Ishikawa (cell line): ENCODE measurements around the gene GNAL.

Experiments
- CEBPB ChIP-seq: IDR thresholded peaks from 2 replicates; pipeline ENCODE4 v1.6.1; 2012
- CREB1 ChIP-seq: IDR thresholded peaks from 2 replicates; pipeline ENCODE4 v1.6.1; 2012; ENCODE audit warnings: low read depth
- EGR1 ChIP-seq: IDR thresholded peaks from 2 replicates; pipeline ENCODE4 v1.6.1; 2012
- EP300 ChIP-seq: IDR thresholded peaks from 2 replicates; pipeline ENCODE4 v1.6.1; 2012; ENCODE audit warnings: borderline replicate concordance
- FOXM1 ChIP-seq: IDR thresholded peaks from 2 replicates; pipeline ENCODE4 v1.6.1; 2012; ENCODE audit warnings: low read depth, borderline replicate concordance
- NFIC ChIP-seq: IDR thresholded peaks from 2 replicates; pipeline ENCODE4 v1.6.1; 2012
- RAD21 ChIP-seq: IDR thresholded peaks from 2 replicates; pipeline ENCODE4 v1.6.1; 2012; ENCODE audit warnings: low read depth
- TAF1 ChIP-seq: IDR thresholded peaks from 2 replicates; pipeline ENCODE4 v1.6.1; 2012; ENCODE audit warnings: low read depth, mild to moderate bottlenecking
- TCF12 ChIP-seq: IDR thresholded peaks from 2 replicates; pipeline ENCODE4 v1.6.1; 2012; ENCODE audit warnings: low read depth
- TEAD4 ChIP-seq: IDR thresholded peaks from 2 replicates; pipeline ENCODE4 v1.6.1; 2012
- YY1 ChIP-seq: IDR thresholded peaks from 2 replicates; pipeline ENCODE4 v1.6.1; 2012; ENCODE audit warnings: low read depth
- ZBTB7A ChIP-seq: IDR thresholded peaks from 2 replicates; pipeline ENCODE4 v1.6.1; 2012; ENCODE audit warnings: low read depth
- TF ChIP-seq, protein P1 (sequence below): IDR thresholded peaks from 2 replicates; pipeline ENCODE4 v1.6.1; 2012; ENCODE audit warnings: low read depth, mild to moderate bottlenecking
- TF ChIP-seq, protein P2 (sequence below): IDR thresholded peaks from 2 replicates; pipeline ENCODE4 v1.6.1; 2012
- TF ChIP-seq, protein P3 (sequence below): IDR thresholded peaks from 2 replicates; pipeline ENCODE4 v1.6.1; 2012

The GNAL gene

DNA sequence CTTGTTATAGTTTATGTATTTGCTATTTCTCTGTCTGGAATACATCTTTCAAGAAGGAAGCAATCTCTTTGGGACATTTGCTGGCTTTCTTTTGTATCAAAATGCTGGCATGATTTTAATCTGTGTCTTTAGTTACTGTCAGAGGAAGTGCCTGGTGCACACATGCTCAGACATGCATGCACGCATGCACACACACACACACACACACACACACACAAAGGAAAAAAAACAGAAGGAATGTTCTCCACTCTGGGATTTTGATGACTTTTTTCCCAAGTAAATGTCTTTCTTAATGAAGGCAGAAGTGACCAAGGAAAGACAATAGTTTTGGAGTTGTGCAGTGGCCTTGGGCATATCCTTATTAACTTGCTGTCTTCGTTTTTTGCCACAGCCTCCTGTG, 6.7 kb downstream of the GNAL start:
- TF ChIP-seq YY1 (no peak), TEAD4 (no peak), CEBPB (no peak)
- TF ChIP-seq, protein P1, sequence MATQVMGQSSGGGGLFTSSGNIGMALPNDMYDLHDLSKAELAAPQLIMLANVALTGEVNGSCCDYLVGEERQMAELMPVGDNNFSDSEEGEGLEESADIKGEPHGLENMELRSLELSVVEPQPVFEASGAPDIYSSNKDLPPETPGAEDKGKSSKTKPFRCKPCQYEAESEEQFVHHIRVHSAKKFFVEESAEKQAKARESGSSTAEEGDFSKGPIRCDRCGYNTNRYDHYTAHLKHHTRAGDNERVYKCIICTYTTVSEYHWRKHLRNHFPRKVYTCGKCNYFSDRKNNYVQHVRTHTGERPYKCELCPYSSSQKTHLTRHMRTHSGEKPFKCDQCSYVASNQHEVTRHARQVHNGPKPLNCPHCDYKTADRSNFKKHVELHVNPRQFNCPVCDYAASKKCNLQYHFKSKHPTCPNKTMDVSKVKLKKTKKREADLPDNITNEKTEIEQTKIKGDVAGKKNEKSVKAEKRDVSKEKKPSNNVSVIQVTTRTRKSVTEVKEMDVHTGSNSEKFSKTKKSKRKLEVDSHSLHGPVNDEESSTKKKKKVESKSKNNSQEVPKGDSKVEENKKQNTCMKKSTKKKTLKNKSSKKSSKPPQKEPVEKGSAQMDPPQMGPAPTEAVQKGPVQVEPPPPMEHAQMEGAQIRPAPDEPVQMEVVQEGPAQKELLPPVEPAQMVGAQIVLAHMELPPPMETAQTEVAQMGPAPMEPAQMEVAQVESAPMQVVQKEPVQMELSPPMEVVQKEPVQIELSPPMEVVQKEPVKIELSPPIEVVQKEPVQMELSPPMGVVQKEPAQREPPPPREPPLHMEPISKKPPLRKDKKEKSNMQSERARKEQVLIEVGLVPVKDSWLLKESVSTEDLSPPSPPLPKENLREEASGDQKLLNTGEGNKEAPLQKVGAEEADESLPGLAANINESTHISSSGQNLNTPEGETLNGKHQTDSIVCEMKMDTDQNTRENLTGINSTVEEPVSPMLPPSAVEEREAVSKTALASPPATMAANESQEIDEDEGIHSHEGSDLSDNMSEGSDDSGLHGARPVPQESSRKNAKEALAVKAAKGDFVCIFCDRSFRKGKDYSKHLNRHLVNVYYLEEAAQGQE = no peak
- TF ChIP-seq, protein P2, sequence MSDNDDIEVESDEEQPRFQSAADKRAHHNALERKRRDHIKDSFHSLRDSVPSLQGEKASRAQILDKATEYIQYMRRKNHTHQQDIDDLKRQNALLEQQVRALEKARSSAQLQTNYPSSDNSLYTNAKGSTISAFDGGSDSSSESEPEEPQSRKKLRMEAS = no peak

DNA sequence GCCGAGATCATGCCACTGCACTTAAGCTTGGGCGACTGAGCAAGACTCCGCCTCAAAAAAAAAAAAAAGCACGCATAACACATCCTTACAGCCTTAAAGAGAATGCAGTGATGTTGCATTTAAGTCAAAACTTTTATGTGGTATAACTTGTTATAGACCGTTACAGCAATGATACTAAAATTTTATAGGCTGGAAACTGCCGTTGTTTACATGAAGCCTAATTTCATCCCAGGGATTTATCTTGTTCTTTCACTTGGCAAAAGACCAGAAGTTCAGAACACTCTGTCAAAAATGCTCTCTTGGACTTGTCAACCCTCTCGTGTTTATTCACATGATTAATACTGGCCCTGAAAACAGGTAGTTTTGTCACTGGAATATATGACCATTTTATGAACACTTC, 7.4 kb downstream of the GNAL start:
- TF ChIP-seq, protein P1 = no peak
- TF ChIP-seq EP300 = no peak
- no peak for TF ChIP-seq ZBTB7A
- TF ChIP-seq YY1 = no peak
- TF ChIP-seq CEBPB = no peak
- no peak for TF ChIP-seq FOXM1
- TF ChIP-seq EGR1 = no peak
- TF ChIP-seq CREB1 = no peak
- TF ChIP-seq NFIC = no peak

DNA sequence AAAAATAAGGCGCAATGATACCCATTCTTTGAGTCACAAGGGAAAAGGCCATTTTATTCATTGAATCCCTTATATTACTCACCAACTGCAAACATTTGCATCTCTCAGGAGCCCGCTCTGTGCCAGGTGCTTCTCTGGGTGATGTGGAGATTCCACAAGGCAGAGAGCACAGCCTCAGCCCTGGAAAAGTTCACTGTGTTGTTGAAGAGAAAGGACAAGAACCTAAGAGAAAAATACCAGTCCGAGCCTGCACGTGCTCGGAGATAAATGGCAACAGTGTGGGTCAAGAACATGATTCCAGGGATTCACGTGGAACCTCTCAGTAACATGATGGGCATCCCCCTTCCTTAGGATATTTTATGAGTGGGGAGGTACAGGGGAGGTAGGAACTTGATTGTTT, 11.8 kb downstream of the GNAL start:
- TF ChIP-seq EP300 (no peak), TEAD4 (no peak), EGR1 (no peak), YY1 (no peak)

DNA sequence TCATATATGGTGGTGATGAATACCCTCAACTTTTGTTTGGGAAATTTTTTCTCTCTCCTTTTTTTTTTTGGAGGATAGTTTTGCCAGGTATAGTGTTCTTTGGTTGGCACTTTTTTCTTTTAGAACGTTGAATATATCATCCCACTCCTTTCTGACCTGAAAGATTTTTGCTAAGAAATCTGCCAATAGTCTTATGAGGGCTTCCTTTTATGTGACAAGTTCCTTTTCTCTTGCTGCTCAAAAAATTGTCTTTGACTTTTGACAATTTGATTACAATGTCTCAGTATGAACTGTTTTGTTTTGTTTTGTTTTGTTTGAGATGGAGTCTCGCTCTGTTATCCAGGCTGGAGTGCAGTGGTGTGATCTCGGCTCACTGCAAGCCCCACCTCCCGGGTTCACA, 21.5 kb downstream of the GNAL start:
- TF ChIP-seq TAF1 (no peak), CEBPB (no peak), RAD21 (no peak)

DNA sequence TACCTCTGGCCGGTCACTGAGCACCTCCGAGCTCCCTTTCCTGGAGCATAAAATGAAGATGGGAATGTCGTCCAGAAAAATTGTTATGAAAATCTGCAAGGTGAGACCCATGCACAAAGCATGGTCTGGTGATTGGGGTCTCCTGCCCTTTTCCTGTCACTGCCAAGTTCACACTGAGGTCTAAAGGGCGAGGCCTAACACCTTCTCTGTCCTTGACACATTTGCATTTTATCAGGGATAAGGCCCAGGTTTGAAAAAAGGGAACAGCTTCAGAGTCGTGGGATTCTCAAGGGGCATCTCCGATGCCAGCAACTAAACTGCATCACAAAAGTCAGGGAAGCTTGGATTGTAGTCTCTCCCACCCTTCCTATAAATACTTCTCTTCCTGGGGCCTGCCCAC, 24.7 kb downstream of the GNAL start:
- TF ChIP-seq YY1 (no peak), CREB1 (no peak), CEBPB (no peak), TAF1 (no peak), RAD21 (no peak), NFIC (no peak), TEAD4 (no peak), TCF12 (no peak), ZBTB7A (no peak), EP300 (no peak), EGR1 (no peak)
- TF ChIP-seq, protein P2 = no peak
- TF ChIP-seq, protein P3, sequence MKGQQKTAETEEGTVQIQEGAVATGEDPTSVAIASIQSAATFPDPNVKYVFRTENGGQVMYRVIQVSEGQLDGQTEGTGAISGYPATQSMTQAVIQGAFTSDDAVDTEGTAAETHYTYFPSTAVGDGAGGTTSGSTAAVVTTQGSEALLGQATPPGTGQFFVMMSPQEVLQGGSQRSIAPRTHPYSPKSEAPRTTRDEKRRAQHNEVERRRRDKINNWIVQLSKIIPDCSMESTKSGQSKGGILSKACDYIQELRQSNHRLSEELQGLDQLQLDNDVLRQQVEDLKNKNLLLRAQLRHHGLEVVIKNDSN = no peak
- TF ChIP-seq, protein P1 = no peak

DNA sequence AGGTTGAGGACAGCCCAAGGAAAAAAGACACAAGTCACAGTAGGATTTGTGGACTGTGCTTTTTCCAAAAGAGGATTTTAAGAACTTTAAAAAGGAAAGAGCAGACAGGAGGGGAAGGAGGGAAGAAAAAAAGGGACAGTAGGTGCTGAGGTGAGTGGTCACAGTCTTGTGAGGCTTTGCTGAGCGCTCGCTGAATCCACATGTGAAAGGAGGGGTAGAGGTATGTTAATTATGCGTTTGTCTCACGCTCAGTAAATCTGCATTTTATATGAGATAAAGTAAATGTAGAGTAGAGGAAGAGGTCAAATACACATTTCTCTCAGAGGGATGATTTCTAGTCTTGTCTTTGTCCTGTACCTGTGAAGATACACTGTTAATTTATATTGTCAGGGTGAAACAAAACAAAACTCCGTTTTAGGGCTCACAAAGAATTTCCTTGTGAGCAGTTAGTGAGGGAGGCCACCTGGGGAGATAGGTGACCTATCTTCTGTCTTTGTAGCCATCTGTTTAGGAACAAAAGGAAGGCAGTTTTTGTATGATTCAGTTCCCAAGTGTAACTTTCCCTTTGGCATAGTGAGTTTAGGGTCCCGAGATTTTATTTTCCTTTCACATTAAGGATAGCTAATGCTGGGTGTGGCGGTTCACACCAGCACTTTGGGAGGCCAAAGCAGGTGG, 25.3 kb downstream of the GNAL start:
- TF ChIP-seq, protein P3 = no peak
- TF ChIP-seq YY1 = no peak
- TF ChIP-seq FOXM1 = no peak
- no peak for TF ChIP-seq NFIC
- TF ChIP-seq EGR1 = no peak
